DOHH2 (cell line): Measurements from ENCODE around the gene FUT8.

Source experiments
- EZH2phosphoT487 ChIP-seq: fragments of 200-600 bp; sonication (generic); IDR thresholded peaks from 2 replicates; pipeline ENCODE4 v1.6.1; 2017; ENCODE audit warnings: borderline replicate concordance, mild to moderate bottlenecking, antibody characterized with exemption, low read length, moderate library complexity, mixed read lengths
- TF ChIP-seq, protein P1 (sequence below): fragments of 200-600 bp; sonication (generic); IDR thresholded peaks from one replicate; pipeline ENCODE4 v1.5.1; 2014; ENCODE audit warnings: antibody characterized with exemption, mild to moderate bottlenecking, low read depth, low read length; ENCODE audit not compliant: poor library complexity, severe bottlenecking

DNA sequence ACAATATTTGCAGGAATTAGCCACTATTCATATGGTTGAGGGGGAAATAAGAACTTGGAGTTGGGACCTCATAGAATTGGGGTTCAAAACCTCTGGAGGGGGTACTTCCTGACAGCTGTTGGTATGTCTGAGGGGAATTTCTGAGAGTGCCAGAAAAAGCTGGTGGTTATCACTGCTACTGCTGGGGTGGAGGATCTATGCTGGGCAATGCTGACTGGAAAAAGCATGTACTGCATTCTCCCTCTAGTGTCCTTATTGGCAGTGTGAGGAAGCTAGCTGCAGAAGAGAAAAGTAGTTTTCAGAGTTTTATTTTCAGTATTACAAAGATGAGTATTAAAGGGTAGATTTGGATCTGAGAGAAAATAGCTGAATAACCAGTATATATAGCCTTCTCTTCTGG is 88.8 kb downstream of the FUT8 start:
- TF ChIP-seq, protein P1, sequence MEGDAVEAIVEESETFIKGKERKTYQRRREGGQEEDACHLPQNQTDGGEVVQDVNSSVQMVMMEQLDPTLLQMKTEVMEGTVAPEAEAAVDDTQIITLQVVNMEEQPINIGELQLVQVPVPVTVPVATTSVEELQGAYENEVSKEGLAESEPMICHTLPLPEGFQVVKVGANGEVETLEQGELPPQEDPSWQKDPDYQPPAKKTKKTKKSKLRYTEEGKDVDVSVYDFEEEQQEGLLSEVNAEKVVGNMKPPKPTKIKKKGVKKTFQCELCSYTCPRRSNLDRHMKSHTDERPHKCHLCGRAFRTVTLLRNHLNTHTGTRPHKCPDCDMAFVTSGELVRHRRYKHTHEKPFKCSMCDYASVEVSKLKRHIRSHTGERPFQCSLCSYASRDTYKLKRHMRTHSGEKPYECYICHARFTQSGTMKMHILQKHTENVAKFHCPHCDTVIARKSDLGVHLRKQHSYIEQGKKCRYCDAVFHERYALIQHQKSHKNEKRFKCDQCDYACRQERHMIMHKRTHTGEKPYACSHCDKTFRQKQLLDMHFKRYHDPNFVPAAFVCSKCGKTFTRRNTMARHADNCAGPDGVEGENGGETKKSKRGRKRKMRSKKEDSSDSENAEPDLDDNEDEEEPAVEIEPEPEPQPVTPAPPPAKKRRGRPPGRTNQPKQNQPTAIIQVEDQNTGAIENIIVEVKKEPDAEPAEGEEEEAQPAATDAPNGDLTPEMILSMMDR = no peak
- TF ChIP-seq EZH2phosphoT487 = no peak
